HepG2 (cell line): ENCODE results near the gene STRADB. TPM values are rescaled to one million over a fixed set of nuclear protein-coding genes. Genes with fewer than 3 reads are reported as not detected.

Experiments
- CSRNP1 ChIP-seq: sonication (generic); formaldehyde crosslinking; IDR thresholded peaks from 2 replicates; pipeline ENCODE4 v1.8.1; 2023; ENCODE audit warnings: mild to moderate bottlenecking, missing genetic modification reagents
- FOXK2 ChIP-seq: fragments of 450-650 bp; IDR thresholded peaks from 2 replicates; pipeline ENCODE4 v1.6.1; 2016
- GABPA ChIP-seq, 2 experiments: IDR thresholded peaks; 2 replicates each; pipeline ENCODE4 v1.6.1; 2011 to 2016; ENCODE audit warnings: low read depth in 2 of 2, low read length in 1 of 2, missing biosample characterization in 1 of 2, missing genetic modification characterization in 1 of 2
- IRF2 ChIP-seq: IDR thresholded peaks from 2 replicates; pipeline ENCODE4 v1.6.1; 2018; ENCODE audit warnings: missing genetic modification reagents, missing compliant biosample characterization
- JUNB ChIP-seq: sonication (generic); formaldehyde crosslinking; IDR thresholded peaks from 2 replicates; pipeline ENCODE4 v1.8.0; 2022; ENCODE audit warnings: missing genetic modification reagents, mild to moderate bottlenecking, borderline replicate concordance
- KDM1A ChIP-seq: IDR thresholded peaks from 2 replicates; pipeline ENCODE4 v1.6.1; 2016; ENCODE audit warnings: missing compliant biosample characterization
- MED8 ChIP-seq: sonication (generic); formaldehyde crosslinking; IDR thresholded peaks from 2 replicates; pipeline ENCODE4 v1.8.1; 2023; ENCODE audit warnings: mild to moderate bottlenecking, missing genetic modification reagents; ENCODE audit not compliant: insufficient replicate concordance
- MIER3 ChIP-seq: IDR thresholded peaks from 2 replicates; pipeline ENCODE4 v1.6.1; 2016; ENCODE audit warnings: missing compliant biosample characterization, borderline replicate concordance
- PAF1 ChIP-seq: IDR thresholded peaks from 2 replicates; pipeline ENCODE4 v1.6.1; 2016; ENCODE audit warnings: missing genetic modification reagents, missing compliant biosample characterization
- RFXANK ChIP-seq: IDR thresholded peaks from 2 replicates; pipeline ENCODE4 v1.6.1; 2016
- RNF2 ChIP-seq: fragments of 450-650 bp; conservative IDR thresholded peaks from 2 replicates; pipeline ENCODE4 v1.6.1; 2016; ENCODE audit warnings: low read depth
- STAG1 ChIP-seq: sonication (generic); formaldehyde crosslinking; IDR thresholded peaks from 2 replicates; pipeline ENCODE4 v1.4.0; 2020; ENCODE audit warnings: missing genetic modification reagents
- SYNCRIP ChIP-seq: fragments of 200-400 bp; formaldehyde crosslinking; IDR thresholded peaks from 2 replicates; pipeline ENCODE4 v1.6.1; 2018; ENCODE audit warnings: mild to moderate bottlenecking, low read depth, low read length; ENCODE audit not compliant: insufficient read depth
- ZBTB21 ChIP-seq: sonication (generic); formaldehyde crosslinking; IDR thresholded peaks from 2 replicates; pipeline ENCODE4 v1.4.0; 2020; ENCODE audit warnings: missing genetic modification reagents
- ZNF121 ChIP-seq: sonication (generic); formaldehyde crosslinking; IDR thresholded peaks from 2 replicates; pipeline ENCODE4 v1.5.0; 2020; ENCODE audit warnings: mild to moderate bottlenecking, missing genetic modification reagents
- ZNF138 ChIP-seq: sonication (generic); formaldehyde crosslinking; IDR thresholded peaks from 2 replicates; pipeline ENCODE4 v1.5.0; 2020; ENCODE audit warnings: mild to moderate bottlenecking, low read depth, missing genetic modification reagents
- polyA plus RNA-seq, 8 experiments: library from polyadenylated mRNA; depleted of rRNA in 3 of 8; stranded (reverse) in 7 of 8; unstranded in 1 of 8; fragments of >200 nt; fragmentation: Illumina TruSeq in 4 of 8; extraction: Trizol in 4 of 8; gene quantifications; 2 replicates each; pipeline versions ENCODE4 v1.2.1 to v1.2.3, GENCODE V29; 2011 to 2016; ENCODE audit warnings: low read depth in 4 of 8, missing spikeins in 1 of 8, mixed read lengths in 1 of 8; ENCODE audit not compliant: insufficient read depth in 1 of 8
- total RNA-seq, 5 experiments: library from RNA; depleted of rRNA; stranded (reverse); fragments of >200 nt; fragmentation: Illumina TruSeq; extraction: Trizol; gene quantifications; 2 replicates each; pipeline ENCODE4 v1.2.3, GENCODE V29; 2016; ENCODE audit warnings: low read depth in 1 of 5
- TF ChIP-seq, protein P1 (sequence below): sonication (generic); formaldehyde crosslinking; IDR thresholded peaks from 2 replicates; pipeline ENCODE4 v1.8.0; 2022; ENCODE audit warnings: missing genetic modification reagents, mild to moderate bottlenecking, inconsistent platforms, borderline replicate concordance
- TF ChIP-seq, protein P2 (sequence below): sonication (generic); formaldehyde crosslinking; IDR thresholded peaks from 2 replicates; pipeline ENCODE4 v1.9.0; 2021; ENCODE audit warnings: missing genetic modification reagents, borderline replicate concordance
- TF ChIP-seq, protein P3 (sequence below): sonication (generic); formaldehyde crosslinking; IDR thresholded peaks from 2 replicates; pipeline ENCODE4 v1.4.0; 2020; ENCODE audit warnings: missing genetic modification reagents

The STRADB gene
- total and polyA plus RNA-seq, 2 of the 13 experiments (the other 11 are each of a cell fraction or from before 2014, with no cell fraction given): 34.1 to 66.6 TPM

- TF ChIP-seq, protein P1, sequence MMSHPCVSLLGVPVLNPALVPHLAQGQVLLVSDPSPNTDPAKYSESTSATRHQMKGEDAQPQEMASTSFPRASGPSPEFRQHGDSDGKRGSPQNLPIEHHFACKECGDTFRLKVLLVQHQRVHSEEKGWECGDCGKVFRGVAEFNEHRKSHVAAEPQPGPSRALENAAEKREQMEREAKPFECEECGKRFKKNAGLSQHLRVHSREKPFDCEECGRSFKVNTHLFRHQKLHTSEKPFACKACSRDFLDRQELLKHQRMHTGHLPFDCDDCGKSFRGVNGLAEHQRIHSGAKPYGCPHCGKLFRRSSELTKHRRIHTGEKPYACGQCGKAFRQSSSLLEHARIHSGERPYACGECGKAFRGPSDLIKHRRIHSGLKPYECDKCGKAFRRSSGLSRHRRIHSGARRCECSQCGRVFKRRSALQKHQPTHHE: peak; percentile 85; the same call in 1 of the 2 replicates
- peak; percentile 27; the same call in 1 of the 2 replicates for TF ChIP-seq RNF2
- TF ChIP-seq ZNF121 (CRISPR knock-in tag): peak; percentile 60
- no peak for TF ChIP-seq PAF1
- no peak for TF ChIP-seq JUNB (CRISPR knock-in tag)
- TF ChIP-seq SYNCRIP: no peak
- TF ChIP-seq MIER3: peak; percentile 59; the same call in 1 of the 2 replicates
- peak; percentile 94 for TF ChIP-seq ZNF138 (CRISPR knock-in tag)
- peak; percentile 84 for TF ChIP-seq FOXK2
- peak; percentile 69 for TF ChIP-seq MED8 (CRISPR knock-in tag)
- TF ChIP-seq IRF2 (CRISPR knock-in tag): peak; percentile 97
- TF ChIP-seq GABPA (IDR thresholded peaks at IDR 0.05; ENCODE audit: low read depth, low read length): peak; percentile 46
- TF ChIP-seq GABPA (CRISPR knock-in tag; IDR thresholded peaks at IDR 0.05; ENCODE audit: low read depth): peak; percentile 82
- peak; percentile 27 for TF ChIP-seq STAG1 (CRISPR knock-in tag)
- TF ChIP-seq, protein P2, sequence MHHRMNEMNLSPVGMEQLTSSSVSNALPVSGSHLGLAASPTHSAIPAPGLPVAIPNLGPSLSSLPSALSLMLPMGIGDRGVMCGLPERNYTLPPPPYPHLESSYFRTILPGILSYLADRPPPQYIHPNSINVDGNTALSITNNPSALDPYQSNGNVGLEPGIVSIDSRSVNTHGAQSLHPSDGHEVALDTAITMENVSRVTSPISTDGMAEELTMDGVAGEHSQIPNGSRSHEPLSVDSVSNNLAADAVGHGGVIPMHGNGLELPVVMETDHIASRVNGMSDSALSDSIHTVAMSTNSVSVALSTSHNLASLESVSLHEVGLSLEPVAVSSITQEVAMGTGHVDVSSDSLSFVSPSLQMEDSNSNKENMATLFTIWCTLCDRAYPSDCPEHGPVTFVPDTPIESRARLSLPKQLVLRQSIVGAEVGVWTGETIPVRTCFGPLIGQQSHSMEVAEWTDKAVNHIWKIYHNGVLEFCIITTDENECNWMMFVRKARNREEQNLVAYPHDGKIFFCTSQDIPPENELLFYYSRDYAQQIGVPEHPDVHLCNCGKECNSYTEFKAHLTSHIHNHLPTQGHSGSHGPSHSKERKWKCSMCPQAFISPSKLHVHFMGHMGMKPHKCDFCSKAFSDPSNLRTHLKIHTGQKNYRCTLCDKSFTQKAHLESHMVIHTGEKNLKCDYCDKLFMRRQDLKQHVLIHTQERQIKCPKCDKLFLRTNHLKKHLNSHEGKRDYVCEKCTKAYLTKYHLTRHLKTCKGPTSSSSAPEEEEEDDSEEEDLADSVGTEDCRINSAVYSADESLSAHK (CRISPR knock-in tag): no peak; the same call in 1 of the 2 replicates
- no peak for TF ChIP-seq KDM1A (CRISPR knock-in tag)
- TF ChIP-seq, protein P3, sequence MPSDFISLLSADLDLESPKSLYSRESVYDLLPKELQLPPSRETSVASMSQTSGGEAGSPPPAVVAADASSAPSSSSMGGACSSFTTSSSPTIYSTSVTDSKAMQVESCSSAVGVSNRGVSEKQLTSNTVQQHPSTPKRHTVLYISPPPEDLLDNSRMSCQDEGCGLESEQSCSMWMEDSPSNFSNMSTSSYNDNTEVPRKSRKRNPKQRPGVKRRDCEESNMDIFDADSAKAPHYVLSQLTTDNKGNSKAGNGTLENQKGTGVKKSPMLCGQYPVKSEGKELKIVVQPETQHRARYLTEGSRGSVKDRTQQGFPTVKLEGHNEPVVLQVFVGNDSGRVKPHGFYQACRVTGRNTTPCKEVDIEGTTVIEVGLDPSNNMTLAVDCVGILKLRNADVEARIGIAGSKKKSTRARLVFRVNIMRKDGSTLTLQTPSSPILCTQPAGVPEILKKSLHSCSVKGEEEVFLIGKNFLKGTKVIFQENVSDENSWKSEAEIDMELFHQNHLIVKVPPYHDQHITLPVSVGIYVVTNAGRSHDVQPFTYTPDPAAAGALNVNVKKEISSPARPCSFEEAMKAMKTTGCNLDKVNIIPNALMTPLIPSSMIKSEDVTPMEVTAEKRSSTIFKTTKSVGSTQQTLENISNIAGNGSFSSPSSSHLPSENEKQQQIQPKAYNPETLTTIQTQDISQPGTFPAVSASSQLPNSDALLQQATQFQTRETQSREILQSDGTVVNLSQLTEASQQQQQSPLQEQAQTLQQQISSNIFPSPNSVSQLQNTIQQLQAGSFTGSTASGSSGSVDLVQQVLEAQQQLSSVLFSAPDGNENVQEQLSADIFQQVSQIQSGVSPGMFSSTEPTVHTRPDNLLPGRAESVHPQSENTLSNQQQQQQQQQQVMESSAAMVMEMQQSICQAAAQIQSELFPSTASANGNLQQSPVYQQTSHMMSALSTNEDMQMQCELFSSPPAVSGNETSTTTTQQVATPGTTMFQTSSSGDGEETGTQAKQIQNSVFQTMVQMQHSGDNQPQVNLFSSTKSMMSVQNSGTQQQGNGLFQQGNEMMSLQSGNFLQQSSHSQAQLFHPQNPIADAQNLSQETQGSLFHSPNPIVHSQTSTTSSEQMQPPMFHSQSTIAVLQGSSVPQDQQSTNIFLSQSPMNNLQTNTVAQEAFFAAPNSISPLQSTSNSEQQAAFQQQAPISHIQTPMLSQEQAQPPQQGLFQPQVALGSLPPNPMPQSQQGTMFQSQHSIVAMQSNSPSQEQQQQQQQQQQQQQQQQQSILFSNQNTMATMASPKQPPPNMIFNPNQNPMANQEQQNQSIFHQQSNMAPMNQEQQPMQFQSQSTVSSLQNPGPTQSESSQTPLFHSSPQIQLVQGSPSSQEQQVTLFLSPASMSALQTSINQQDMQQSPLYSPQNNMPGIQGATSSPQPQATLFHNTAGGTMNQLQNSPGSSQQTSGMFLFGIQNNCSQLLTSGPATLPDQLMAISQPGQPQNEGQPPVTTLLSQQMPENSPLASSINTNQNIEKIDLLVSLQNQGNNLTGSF (CRISPR knock-in tag): peak; percentile 37; the same call in 1 of the 2 replicates
- TF ChIP-seq CSRNP1 (CRISPR knock-in tag): no peak
- no peak for TF ChIP-seq RFXANK
- TF ChIP-seq ZBTB21 (CRISPR knock-in tag): 0 out of 2 replicates have a peak, but pooled peaks have one; percentile 14
Measured at GRCh38 chr2:201451292-201452057, at the start of gene STRADB, which contains the start of gene TRAK2 (continued).
